ENCODE data around the gene MARCKSL1.
"Not testable (repeated sequence)": the region's sequence is repeated elsewhere in the genome, so short reads cannot be mapped to it uniquely, and the experiment has no call there.

MARCKSL1 gene

GRCh38 chr1:32299327-32299726, 36.7 kb downstream of the MARCKSL1 start:
- TF ChIP-seq CTCF (IDR thresholded peaks at IDR 0.05; ENCODE audit: low read depth, low read length) = no peak
- H3K4me3 ChIP-seq (ENCODE audit: low read depth, low read length) = no peak overlapping the region
- DNase-seq = no peak
- no peaks in the 10 kb centered on the region for H3K27me3 ChIP-seq
- no peaks in the 10 kb centered on the region; the same call in none of the 2 replicates for H3K36me3 ChIP-seq
- no peaks in the 10 kb centered on the region for H3K4me1 ChIP-seq
- no peaks in the 10 kb centered on the region for H3K9me3 ChIP-seq

- H3K4me1 ChIP-seq, H3K27me3 ChIP-seq, DNase-seq: not testable (repeated sequence)
Observed at GRCh38 chr1:32298211-32298610, 37.8 kb downstream of the MARCKSL1 start.

GRCh38 chr1:32291708-32292538, 44.1 kb downstream of the MARCKSL1 start, which contains the start of gene HDAC1:
Gene HDAC1 (plus strand): TSS chr1:32292083. CDS start chr1:32292170, 87 bp downstream.
- H3K4me1 ChIP-seq = no peaks in the 10 kb centered on the region
- no peaks in the 10 kb centered on the region for H3K9me3 ChIP-seq
- DNase-seq = peak; percentile 95
- no peak for TF ChIP-seq CTCF (IDR thresholded peaks at IDR 0.05; ENCODE audit: low read depth, low read length)
- H3K36me3 ChIP-seq = no peaks in the 10 kb centered on the region
- peak within 1 kb of the TSS; percentile 81 for H3K4me3 ChIP-seq (ENCODE audit: low read depth, low read length)
- no peaks in the 10 kb centered on the region for H3K27me3 ChIP-seq

More at GRCh38 chr1:32298211-32298610, 37.8 kb downstream of the MARCKSL1 start:
- not testable (repeated sequence) for H3K4me3 ChIP-seq (ENCODE audit: low read depth, low read length); H3K9me3 ChIP-seq; H3K36me3 ChIP-seq

GRCh38 chr1:32291145-32291707, 44.8 kb downstream of the MARCKSL1 start:
- peak overlapping the region; percentile 81 for H3K4me3 ChIP-seq (ENCODE audit: low read depth, low read length)
- H3K9me3 ChIP-seq = no peaks in the 10 kb centered on the region
- no peaks in the 10 kb centered on the region for H3K4me1 ChIP-seq
- DNase-seq = no peak
- no peaks in the 10 kb centered on the region for H3K36me3 ChIP-seq
- H3K27me3 ChIP-seq = no peaks in the 10 kb centered on the region
- no peak for TF ChIP-seq CTCF (IDR thresholded peaks at IDR 0.05; ENCODE audit: low read depth, low read length)

GRCh38 chr1:32289256-32289655, 46.8 kb downstream of the MARCKSL1 start:
- H3K9me3 ChIP-seq = no peaks in the 10 kb centered on the region
- TF ChIP-seq CTCF (IDR thresholded peaks at IDR 0.05; ENCODE audit: low read depth, low read length) = no peak
- no peak for DNase-seq
- H3K4me1 ChIP-seq = no peaks in the 10 kb centered on the region
- no peaks in the 10 kb centered on the region for H3K36me3 ChIP-seq
- H3K4me3 ChIP-seq (ENCODE audit: low read depth, low read length) = no peak overlapping the region
- no peaks in the 10 kb centered on the region for H3K27me3 ChIP-seq

- Histone ChIP-seq H3K27me3 (no peaks in the 10 kb centered on the region), H3K4me3 (ENCODE audit: low read depth, low read length) (no peak overlapping the region), H3K9me3 (no peaks in the 10 kb centered on the region), H3K4me1 (no peaks in the 10 kb centered on the region), H3K36me3 (no peaks in the 10 kb centered on the region)
- no peak for DNase-seq
- no peak for TF ChIP-seq CTCF (IDR thresholded peaks at IDR 0.05; ENCODE audit: low read depth, low read length)
Observed at GRCh38 chr1:32286763-32287162, 49.3 kb downstream of the MARCKSL1 start.

Measured in BE2C (cell line).